GM19043 (cell line): Measurements from ENCODE around the gene EFCAB12.

Experiments used
- ATAC-seq: cut with Tn5 transposase; IDR thresholded peaks from one replicate; pipeline ENCODE4 v1.9.1; 2021; ENCODE audit warnings: low read depth; ENCODE audit not compliant: unreplicated experiment

EFCAB12 gene

GRCh38 chr3:129428376-129429079, at the start of gene EFCAB12:
EFCAB12 (minus strand) TSS chr3:129428636; CDS start chr3:129428488, 148 bp downstream.
- ATAC-seq: peak; percentile 89

- no peak for ATAC-seq
These were observed 48.1 kb upstream of the EFCAB12 start for GRCh38 chr3:129476586-129476985.

GRCh38 chr3:129475863-129476262, 47.4 kb upstream of the EFCAB12 start:
- ATAC-seq: no peak

- no peak for ATAC-seq
These were observed 46.8 kb upstream of the EFCAB12 start for GRCh38 chr3:129474984-129475804.

- no peak for ATAC-seq
These were observed 45.3 kb upstream of the EFCAB12 start for GRCh38 chr3:129473769-129474152.

- ATAC-seq: no peak
These were observed 44.8 kb upstream of the EFCAB12 start for GRCh38 chr3:129473067-129473768.

- no peak for ATAC-seq
These were observed 42.4 kb upstream of the EFCAB12 start for GRCh38 chr3:129470861-129471260.

GRCh38 chr3:129469026-129469425, 40.6 kb upstream of the EFCAB12 start:
- no peak for ATAC-seq

- no peak for ATAC-seq
These were observed 39.5 kb upstream of the EFCAB12 start for GRCh38 chr3:129467932-129468331.

- ATAC-seq: no peak
These were observed 35.3 kb upstream of the EFCAB12 start for GRCh38 chr3:129463716-129464115.

- no peak for ATAC-seq
These were observed 34.7 kb upstream of the EFCAB12 start for GRCh38 chr3:129463094-129463493.

- ATAC-seq: no peak
These were observed 34.0 kb upstream of the EFCAB12 start for GRCh38 chr3:129462361-129462968.

- ATAC-seq: no peak
These were observed 33.2 kb upstream of the EFCAB12 start for GRCh38 chr3:129461461-129462146.

- ATAC-seq: no peak
These were observed 32.6 kb upstream of the EFCAB12 start for GRCh38 chr3:129461022-129461421.

- ATAC-seq: no peak
These were observed 32.1 kb upstream of the EFCAB12 start for GRCh38 chr3:129460572-129460971.

GRCh38 chr3:129460155-129460554, 31.7 kb upstream of the EFCAB12 start:
- no peak for ATAC-seq

- no peak for ATAC-seq
These were observed 25.3 kb upstream of the EFCAB12 start for GRCh38 chr3:129453732-129454131.

GRCh38 chr3:129449279-129450115, 21.1 kb upstream of the EFCAB12 start:
- ATAC-seq: no peak

- ATAC-seq: no peak
These were observed 19.9 kb upstream of the EFCAB12 start for GRCh38 chr3:129448186-129448895.
